B cell (primary cell): ENCODE results near the gene PAFAH2. TPM values are rescaled to one million over a fixed set of nuclear protein-coding genes. Genes with fewer than 3 reads are reported as not detected.

Experiments used
- ATAC-seq: fragments of 200-7000 bp; cut with Tn5 transposase; one replicate; pipeline ENCODE4 v1.10.0; 2021; ENCODE audit warnings: low read depth, mild to moderate bottlenecking, moderate number of reproducible peaks, moderate library complexity
- CTCF ChIA-PET: fragments of 350-600 bp; sonication (Branson Sonifier 250); formaldehyde crosslinking; loops from one replicate; lab custom pipeline; 2021; ENCODE audit warnings: antibody characterized with exemption, inconsistent platforms; lab: Charles Lee
- POLR2A ChIA-PET: fragments of 350-600 bp; sonication (Branson Sonifier 250); formaldehyde crosslinking; loops from one replicate; lab custom pipeline; 2021; ENCODE audit warnings: antibody characterized with exemption; lab: Charles Lee
- DNase-seq: peaks from one replicate; pipeline ENCODE4 v3.0.0; 2013
- H2AFZ ChIP-seq: 2 replicates; pipeline ENCODE4 v1.6.1; 2012; ENCODE audit warnings: mild to moderate bottlenecking, low read depth, low read length; ENCODE audit not compliant: insufficient read depth, poor library complexity, severe bottlenecking
- H3K27ac ChIP-seq, 2 donors: 1 replicate in 1 of 2; 2 replicates in 1 of 2; pipeline ENCODE4 v1.5.1; 2012 to 2013; ENCODE audit warnings: low read length in 2 of 2, mild to moderate bottlenecking in 2 of 2, moderate library complexity in 1 of 2
- H3K27me3 ChIP-seq, 4 experiments: fragments of 200-600 bp in 1 of 4; sonication (generic) in 1 of 4; replicated peaks in 1 of 4; 1 replicate in 2 of 4; 2 replicates in 2 of 4; pipeline versions ENCODE4 v1.6.1 to v1.7.0; 2013 to 2016; ENCODE audit warnings: low read length in 3 of 4, mild to moderate bottlenecking in 2 of 4, mixed read lengths in 1 of 4, moderate library complexity in 1 of 4; ENCODE audit not compliant: insufficient read depth in 4 of 4, control insufficient read depth in 3 of 4; ENCODE audit errors: control extremely low read depth in 1 of 4
- H3K36me3 ChIP-seq, 2 experiments: replicated peaks in 1 of 2; 1 replicate in 1 of 2; 2 replicates in 1 of 2; pipeline versions ENCODE4 v1.6.1 to v1.7.1; 2013; ENCODE audit warnings: low read length in 1 of 2; ENCODE audit not compliant: insufficient read depth in 2 of 2, control insufficient read depth in 1 of 2; ENCODE audit errors: control extremely low read depth in 1 of 2, extremely low read depth in 1 of 2
- H3K4me1 ChIP-seq, 2 donors: fragments of 200-600 bp in 1 of 2; sonication (generic) in 1 of 2; 1 replicate in 1 of 2; 2 replicates in 1 of 2; pipeline versions ENCODE4 v1.5.1 to v1.6.1; 2013 to 2017; ENCODE audit warnings: low read length in 2 of 2; ENCODE audit not compliant: control insufficient read depth in 2 of 2, insufficient read depth in 2 of 2
- H3K4me2 ChIP-seq: replicated peaks from 2 replicates; pipeline ENCODE3; 2012; ENCODE audit warnings: mild to moderate bottlenecking, low read depth, low read length; ENCODE audit not compliant: poor library complexity, severe bottlenecking
- H3K4me3 ChIP-seq, 5 experiments: fragments of 200-600 bp in 1 of 5; sonication (generic) in 1 of 5; 1 replicate in 3 of 5; 2 replicates in 2 of 5; pipeline versions ENCODE4 v1.5.1 to v1.7.0; 2011 to 2016; ENCODE audit warnings: low read length in 4 of 5, mild to moderate bottlenecking in 4 of 5, low read depth in 2 of 5, control low read depth in 1 of 5, moderate library complexity in 1 of 5; ENCODE audit not compliant: insufficient read depth in 1 of 5; ENCODE audit errors: control extremely low read depth in 1 of 5, extremely low read depth in 1 of 5
- H3K79me2 ChIP-seq: fragments of 200-600 bp; sonication (generic); one replicate; pipeline ENCODE4 v1.6.0; 2016; ENCODE audit warnings: low read length; ENCODE audit not compliant: control insufficient read depth, insufficient read depth
- H3K9ac ChIP-seq: fragments of 200-600 bp; sonication (generic); 2 replicates; pipeline ENCODE4 v1.6.1; 2017; ENCODE audit warnings: mild to moderate bottlenecking, low read length, moderate library complexity
- H3K9me3 ChIP-seq, 3 donors: one replicate each; pipeline versions ENCODE4 v1.6.1 to v1.7.1; 2013; ENCODE audit warnings: low read length in 2 of 3; ENCODE audit not compliant: control insufficient read depth in 2 of 3, insufficient read depth in 1 of 3; ENCODE audit errors: control extremely low read depth in 1 of 3
- H4K20me1 ChIP-seq: 2 replicates; pipeline ENCODE4 v1.6.0; 2012; ENCODE audit warnings: mild to moderate bottlenecking, low read length; ENCODE audit not compliant: insufficient read depth, control insufficient read depth, poor library complexity, severe bottlenecking
- H3K27ac Mint-ChIP-seq: one replicate; pipeline ENCODE4 v1.8.0; 2021; ENCODE audit warnings: mixed read lengths
- H3K27me3 Mint-ChIP-seq: one replicate; pipeline ENCODE4 v1.8.0; 2021; ENCODE audit warnings: mixed read lengths
- H3K4me1 Mint-ChIP-seq: one replicate; pipeline ENCODE4 v1.8.0; 2021; ENCODE audit warnings: mixed read lengths
- H3K4me3 Mint-ChIP-seq: one replicate; pipeline ENCODE4 v1.8.0; 2021; ENCODE audit warnings: mixed read lengths
- H3K9me3 Mint-ChIP-seq: one replicate; pipeline ENCODE4 v1.8.0; 2022; ENCODE audit warnings: mixed read lengths; ENCODE audit not compliant: insufficient read depth
- EZH2 ChIP-seq: IDR thresholded peaks from 2 replicates; pipeline ENCODE4 v1.6.1; 2012; ENCODE audit warnings: borderline replicate concordance, low read depth, mild to moderate bottlenecking, moderate library complexity, low read length; ENCODE audit not compliant: insufficient read depth, poor library complexity, severe bottlenecking
- WGBS: methylation state at CpG from one replicate; pipeline ENCODE4 v1.1.5; 2013; ENCODE audit warnings: missing lambda C conversion rate; ENCODE audit not compliant: insufficient coverage; 5-methylcytosine and 5-hydroxymethylcytosine counted together
- intact Hi-C: fragments of 100-400 bp; cut with micrococcal nuclease; formaldehyde crosslinking; loops from one replicate; pipeline ENCODE4 v1.10.0; 2022
- polyA plus RNA-seq: library from polyadenylated mRNA; depleted of rRNA; stranded (reverse); fragments of >200 nt; gene quantifications from 2 replicates; pipeline ENCODE4 v1.2.3, GENCODE V29; 2012
- total RNA-seq, 2 donors: library from RNA; stranded (reverse); fragments of 120-200 nt in 1 of 2; gene quantifications; 1 replicate in 1 of 2; 2 replicates in 1 of 2; pipeline versions ENCODE4 v1.2.3 to v1.2.4, GENCODE V29; 2013 to 2022
- TF ChIP-seq, protein P1 (sequence below): fragments of 200-600 bp; IDR thresholded peaks from one replicate; pipeline ENCODE4 v1.8.0; 2022; ENCODE audit warnings: antibody characterized with exemption, mild to moderate bottlenecking

The PAFAH2 gene
- total and polyA plus RNA-seq, 2 donors (not counting 1 experiment from before 2014, with no cell fraction given) = 5.1 to 8.8 TPM

DNA sequence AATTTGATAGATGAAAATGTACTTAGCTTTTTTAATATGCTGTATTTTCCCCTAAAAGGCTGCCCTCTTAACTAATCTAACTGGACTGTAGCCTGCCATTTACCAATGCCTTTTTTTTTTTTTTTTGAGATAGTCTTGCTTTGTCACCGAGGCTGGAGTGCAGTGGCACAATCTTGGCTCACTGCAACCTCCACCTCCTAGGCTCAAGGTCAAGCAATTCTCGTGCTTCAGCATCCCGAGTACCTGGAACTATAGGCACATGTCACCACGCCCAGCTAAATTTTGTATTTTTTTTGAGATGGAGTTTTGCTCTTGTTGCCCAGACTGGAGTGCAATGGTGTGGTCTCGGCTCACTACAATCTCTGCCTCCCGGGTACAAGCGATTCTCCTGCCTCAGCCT is 18.7 kb downstream of the PAFAH2 start:
- no peak overlapping the region for H3K4me3 Mint-ChIP-seq
- H3K4me3 ChIP-seq = no peak overlapping the region
- no peaks in the 10 kb centered on the region for H3K9me3 ChIP-seq
- no peaks in the 10 kb centered on the region for H3K4me1 ChIP-seq
- no peaks in the 10 kb centered on the region for H4K20me1 ChIP-seq
- no peaks in the 10 kb centered on the region for H3K4me1 Mint-ChIP-seq
- no peaks in the 10 kb centered on the region for H3K79me2 ChIP-seq
- no peaks in the 10 kb centered on the region for H3K27me3 Mint-ChIP-seq
- POLR2A ChIA-PET = no interaction called here
- H3K9ac ChIP-seq = no peak overlapping the region
- H3K36me3 ChIP-seq = peaks cover 9 to 52% of the 10 kb centered on the region in 2 experiments
- TF ChIP-seq, protein P1, sequence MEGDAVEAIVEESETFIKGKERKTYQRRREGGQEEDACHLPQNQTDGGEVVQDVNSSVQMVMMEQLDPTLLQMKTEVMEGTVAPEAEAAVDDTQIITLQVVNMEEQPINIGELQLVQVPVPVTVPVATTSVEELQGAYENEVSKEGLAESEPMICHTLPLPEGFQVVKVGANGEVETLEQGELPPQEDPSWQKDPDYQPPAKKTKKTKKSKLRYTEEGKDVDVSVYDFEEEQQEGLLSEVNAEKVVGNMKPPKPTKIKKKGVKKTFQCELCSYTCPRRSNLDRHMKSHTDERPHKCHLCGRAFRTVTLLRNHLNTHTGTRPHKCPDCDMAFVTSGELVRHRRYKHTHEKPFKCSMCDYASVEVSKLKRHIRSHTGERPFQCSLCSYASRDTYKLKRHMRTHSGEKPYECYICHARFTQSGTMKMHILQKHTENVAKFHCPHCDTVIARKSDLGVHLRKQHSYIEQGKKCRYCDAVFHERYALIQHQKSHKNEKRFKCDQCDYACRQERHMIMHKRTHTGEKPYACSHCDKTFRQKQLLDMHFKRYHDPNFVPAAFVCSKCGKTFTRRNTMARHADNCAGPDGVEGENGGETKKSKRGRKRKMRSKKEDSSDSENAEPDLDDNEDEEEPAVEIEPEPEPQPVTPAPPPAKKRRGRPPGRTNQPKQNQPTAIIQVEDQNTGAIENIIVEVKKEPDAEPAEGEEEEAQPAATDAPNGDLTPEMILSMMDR = no peak
- TF ChIP-seq EZH2 = no peak
- no peaks in the 10 kb centered on the region for H3K9me3 Mint-ChIP-seq
- no peaks in the 10 kb centered on the region for H3K27me3 ChIP-seq
- intact Hi-C loops = no loop called here
- DNase-seq = no peak
- H3K27ac ChIP-seq = no peak overlapping the region
- 90% methylated on average over 2 of the region's 7 CpGs for WGBS
- H3K27ac Mint-ChIP-seq = no peak overlapping the region
- ATAC-seq = no peak
- H3K4me2 ChIP-seq = no peak overlapping the region
- CTCF ChIA-PET = interaction anchor here (0.6 to 1.0 kb wide), 2 partner anchors 14 to 15 kb away, joined by 3 read pairs; no protein-coding TSS in a partner anchor
- no peak overlapping the region for H2AFZ ChIP-seq

DNA sequence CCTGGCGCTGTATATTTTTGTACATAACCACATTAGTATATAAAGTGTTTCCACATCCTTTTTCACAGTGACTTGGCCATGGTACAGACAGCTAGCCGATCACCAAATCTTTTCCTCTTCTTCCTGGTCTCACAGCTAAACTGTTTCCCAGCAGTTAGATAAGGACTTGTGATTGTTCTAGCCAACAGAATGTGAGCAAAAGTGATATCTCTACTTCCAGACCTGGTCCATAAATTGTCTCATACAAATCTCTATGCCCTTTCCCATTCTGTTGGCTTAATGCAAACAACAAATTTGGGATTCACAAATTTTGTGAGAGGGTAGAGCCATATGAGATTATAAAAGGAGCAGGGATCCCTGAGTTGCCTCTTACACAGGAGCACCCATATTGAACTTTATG is 19.5 kb downstream of the PAFAH2 start:
- Histone ChIP-seq H3K4me1 (no peaks in the 10 kb centered on the region), H3K27me3 (no peaks in the 10 kb centered on the region), H3K9ac (no peak overlapping the region), H3K27ac (no peak overlapping the region), H3K36me3 (peaks cover 7 to 52% of the 10 kb centered on the region in 2 experiments), H4K20me1 (no peaks in the 10 kb centered on the region), H3K4me2 (no peak overlapping the region), H3K9me3 (no peaks in the 10 kb centered on the region), H3K4me3 (no peak overlapping the region), H3K79me2 (no peaks in the 10 kb centered on the region), H2AFZ (no peak overlapping the region)
- no CpG with 5 or more reads among the region's 2 CpGs for WGBS
- H3K4me3 Mint-ChIP-seq = no peak overlapping the region
- H3K27ac Mint-ChIP-seq = no peak overlapping the region
- CTCF ChIA-PET = interaction anchor here (0.6 to 1.0 kb wide), 2 partner anchors 13 to 16 kb away, joined by 3 read pairs; no protein-coding TSS in a partner anchor
- DNase-seq = no peak
- H3K27me3 Mint-ChIP-seq = no peaks in the 10 kb centered on the region
- intact Hi-C loops = no loop called here
- no peak for ATAC-seq
- no peaks in the 10 kb centered on the region for H3K4me1 Mint-ChIP-seq
- POLR2A ChIA-PET = no interaction called here
- H3K9me3 Mint-ChIP-seq = no peaks in the 10 kb centered on the region
- no peak for TF ChIP-seq EZH2
- TF ChIP-seq, protein P1 = no peak
